Inflammatory macrophage treated with lipopolysaccharide for 1 hour (primary cell): ENCODE results near the gene XPR1.

Source experiments
- DNase-seq, 2 donors: peaks; one replicate each; pipeline ENCODE4 v3.0.0-alpha.2; 2020 to 2022

Gene XPR1

GRCh38 chr1:180842491-180843275 is 210.9 kb downstream of the XPR1 start:
- no peak for DNase-seq

- no peak for DNase-seq
Observed at GRCh38 chr1:180845352-180845751, 213.5 kb downstream of the XPR1 start.

GRCh38 chr1:180848191-180848590 is 216.4 kb downstream of the XPR1 start:
- DNase-seq: no peak

GRCh38 chr1:180849031-180849775 is 217.4 kb downstream of the XPR1 start:
- no peak for DNase-seq

GRCh38 chr1:180851995-180852887 is 220.4 kb downstream of the XPR1 start:
- no peak for DNase-seq

DNA sequence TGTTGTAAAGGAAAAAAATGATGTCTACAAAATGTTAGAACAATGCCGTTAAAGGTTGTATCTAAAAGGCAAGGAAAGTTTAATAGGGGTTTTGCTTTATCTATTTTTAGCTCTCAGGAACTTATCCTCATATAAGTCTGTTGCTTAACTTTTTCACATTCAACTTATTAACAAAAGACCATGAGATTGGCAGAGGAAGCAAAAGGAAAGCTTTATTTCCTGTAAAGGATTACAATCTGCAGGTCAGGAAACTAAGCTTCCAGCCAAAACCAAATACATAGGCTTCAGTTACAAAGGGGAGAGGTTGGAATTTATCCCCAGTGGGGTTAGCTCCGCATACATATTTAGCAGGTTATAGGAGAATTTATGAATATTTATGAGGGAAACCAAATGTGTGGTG is 222.2 kb downstream of the XPR1 start:
- DNase-seq: no peak

- DNase-seq: no peak
Observed at GRCh38 chr1:180854456-180854855, 222.6 kb downstream of the XPR1 start.

- peak; percentile 26 to 37 for DNase-seq
Observed at GRCh38 chr1:180857947-180858725, 226.3 kb downstream of the XPR1 start.

GRCh38 chr1:180859306-180859705 is 227.5 kb downstream of the XPR1 start:
- DNase-seq: no peak

- no peak for DNase-seq
Observed at GRCh38 chr1:180860535-180860934, 228.7 kb downstream of the XPR1 start.

- no peak for DNase-seq
Observed at GRCh38 chr1:180862305-180862704, 230.5 kb downstream of the XPR1 start.

- DNase-seq: peak; percentile 7 to 88
Observed at GRCh38 chr1:180863158-180863775, 231.4 kb downstream of the XPR1 start.

GRCh38 chr1:180881806-180882509 is 250.1 kb downstream of the XPR1 start:
- DNase-seq: peak; percentile 46 to 48

DNA sequence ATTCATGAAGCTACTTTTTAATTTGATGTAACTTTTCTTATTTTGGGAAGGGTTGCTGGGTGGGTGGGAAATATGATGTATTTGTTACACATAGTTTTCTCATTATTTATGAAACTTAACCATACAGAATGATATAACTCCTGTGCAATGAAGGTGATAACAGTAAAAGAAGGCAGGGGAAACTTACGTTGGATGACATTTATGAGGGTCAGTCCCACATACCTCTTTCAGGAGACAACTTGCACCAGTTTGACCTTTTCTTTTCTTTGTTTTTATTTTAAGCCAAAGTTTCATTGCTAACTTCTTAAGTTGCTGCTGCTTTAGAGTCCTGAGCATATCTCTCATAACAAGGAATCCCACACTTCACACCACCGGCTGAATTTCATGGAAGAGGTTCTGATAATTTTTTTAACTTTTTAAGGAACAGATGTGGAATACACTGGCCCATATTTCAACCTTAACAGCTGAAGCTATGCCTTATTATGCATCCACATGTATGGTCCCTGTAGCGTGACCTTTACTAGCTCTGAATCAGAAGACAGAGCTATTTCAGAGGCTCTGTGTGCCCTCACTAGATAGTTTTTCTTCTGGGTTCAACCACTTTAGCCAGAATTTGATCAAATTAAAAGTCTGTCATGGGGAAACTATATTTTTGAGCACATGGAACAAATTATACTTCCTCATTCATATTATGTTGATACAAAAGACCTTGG is 252.9 kb downstream of the XPR1 start:
- no peak for DNase-seq

DNA sequence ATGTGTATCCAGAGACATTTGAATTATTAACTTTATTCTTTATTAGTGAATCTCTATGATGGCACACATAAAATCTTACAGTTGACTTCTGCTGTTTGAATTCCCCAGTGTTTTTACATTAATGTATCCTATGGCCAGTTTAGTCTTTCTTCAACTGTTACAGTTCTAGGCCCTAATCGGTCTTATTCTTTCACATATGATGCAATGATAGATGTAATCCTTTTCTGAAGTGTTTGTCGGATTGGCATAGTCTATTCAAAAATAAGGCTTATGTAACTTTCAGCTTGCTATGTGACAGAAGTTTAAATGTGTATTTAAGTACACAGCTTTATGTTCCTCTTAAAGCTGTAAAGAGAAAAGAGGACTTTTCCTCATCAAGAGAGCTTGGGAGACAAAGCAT is 254.5 kb downstream of the XPR1 start:
- no peak for DNase-seq

- DNase-seq: no peak
Observed at GRCh38 chr1:180887841-180888240, 256.0 kb downstream of the XPR1 start.

- DNase-seq: no peak
Observed at GRCh38 chr1:180888870-180889269, 257.0 kb downstream of the XPR1 start.

DNA sequence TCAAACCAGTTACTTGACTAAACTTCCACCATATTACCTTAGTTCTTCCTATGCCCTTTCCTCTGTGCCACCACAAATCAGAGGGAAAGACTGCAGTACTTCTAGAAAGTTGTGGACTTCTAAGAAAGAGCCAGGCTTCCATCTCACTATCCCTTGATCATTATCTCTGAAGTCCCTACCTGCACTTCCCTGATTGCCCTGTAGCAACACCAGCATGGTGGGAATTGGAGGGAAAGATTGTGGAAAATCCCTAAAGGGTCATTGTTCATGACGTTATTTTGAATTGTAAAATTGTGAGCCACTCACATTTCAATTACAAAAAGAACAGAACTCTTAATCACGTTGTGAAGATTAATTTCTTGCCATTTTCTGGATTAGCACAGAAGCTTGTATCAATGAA is 257.5 kb downstream of the XPR1 start:
- no peak for DNase-seq

DNA sequence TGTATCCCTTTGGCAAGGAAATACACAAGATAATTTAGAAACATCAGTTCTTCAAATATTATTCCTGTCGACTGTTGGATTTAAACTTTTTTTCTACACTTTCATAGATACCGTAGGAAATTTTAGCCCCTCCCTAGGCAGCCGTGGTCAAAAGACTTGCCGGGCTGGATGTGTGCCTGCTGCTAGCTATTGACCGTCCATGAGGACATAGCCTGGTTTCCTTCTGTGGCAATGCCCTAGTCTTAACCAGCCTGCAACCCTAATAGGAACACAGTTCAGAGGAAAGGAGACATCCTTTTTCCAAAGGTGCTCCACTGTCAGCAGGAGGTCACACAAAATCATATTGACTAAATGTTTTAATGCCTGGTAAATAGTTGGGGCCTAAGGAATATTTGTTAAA is 260.4 kb downstream of the XPR1 start:
- no peak for DNase-seq

DNA sequence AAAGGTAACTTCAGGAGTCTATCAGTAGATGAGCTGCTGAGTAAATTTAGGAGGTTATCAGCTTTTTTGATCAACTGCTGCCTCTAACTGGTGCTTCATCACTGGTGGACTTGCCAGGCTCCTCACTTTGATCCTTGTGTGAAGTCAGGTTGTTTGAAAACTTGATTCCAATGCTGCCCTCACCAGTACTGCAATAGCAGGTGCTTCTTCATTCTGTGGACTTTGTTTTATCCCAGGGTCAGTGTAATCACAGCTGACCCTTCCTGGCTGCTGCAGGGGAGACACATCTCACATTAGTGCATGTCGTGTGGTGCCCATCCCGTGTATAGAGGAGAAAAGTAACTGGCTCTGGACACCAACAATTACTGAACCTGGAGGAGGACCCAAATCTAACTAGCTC is 260.9 kb downstream of the XPR1 start:
- DNase-seq: no peak

DNA sequence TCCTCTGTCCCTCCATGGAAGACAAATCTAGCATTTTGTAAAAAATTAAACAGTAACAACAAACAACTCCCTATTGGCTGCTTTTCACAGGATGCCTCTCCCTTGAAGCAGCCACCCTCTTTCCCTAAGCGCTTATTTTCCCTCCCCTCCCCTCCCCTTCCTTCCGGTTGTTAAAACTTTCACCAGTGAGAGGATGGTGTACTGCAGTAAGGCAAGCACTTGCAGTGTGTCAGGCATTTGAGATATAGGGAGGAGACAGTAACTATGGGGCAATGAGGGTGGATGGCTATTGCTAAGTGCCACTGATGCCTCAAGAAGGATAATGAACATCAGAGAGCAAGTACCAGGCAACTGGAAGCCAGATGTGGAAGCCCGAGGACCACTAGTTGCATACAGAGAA is 261.8 kb downstream of the XPR1 start:
- no peak for DNase-seq
